Mucosa of descending colon (tissue), 3 donors: ENCODE results near the gene ZCCHC7. TPM values are rescaled to one million over a fixed set of nuclear protein-coding genes. Genes with fewer than 3 reads are reported as not detected.
"Not testable (repeated sequence)": the region's sequence is repeated elsewhere in the genome, so short reads cannot be mapped to it uniquely, and the experiment has no call there.

ENCODE experiments used
- ATAC-seq: fragments of 200-7000 bp; cut with Tn5 transposase; one replicate; pipeline ENCODE4 v1.9.1; 2020; ENCODE audit warnings: mild to moderate bottlenecking, moderate library complexity
- DNase-seq, 3 donors: peaks; one replicate each; pipeline ENCODE4 v3.0.0-alpha.2; 2020
- H3K36me3 ChIP-seq: fragments of 200-600 bp; one replicate; pipeline ENCODE4 v1.8.0; 2021; ENCODE audit warnings: low read depth, mild to moderate bottlenecking
- H3K4me1 ChIP-seq: fragments of 200-600 bp; one replicate; pipeline ENCODE4 v1.8.0; 2021; ENCODE audit warnings: low read depth, mild to moderate bottlenecking
- H3K4me3 ChIP-seq: fragments of 200-600 bp; one replicate; pipeline ENCODE4 v1.8.0; 2021; ENCODE audit warnings: mild to moderate bottlenecking
- H3K9me3 ChIP-seq: fragments of 200-600 bp; one replicate; pipeline ENCODE4 v1.8.0; 2021; ENCODE audit warnings: mild to moderate bottlenecking
- CTCF ChIP-seq: fragments of 200-600 bp; IDR thresholded peaks from one replicate; pipeline ENCODE4 v1.8.0; 2022; ENCODE audit warnings: antibody characterized with exemption, mild to moderate bottlenecking
- intact Hi-C, 2 donors: fragments of 100-400 bp; cut with DNase I in 1 of 2; cut with micrococcal nuclease in 1 of 2; formaldehyde crosslinking; loops; one replicate each; pipeline versions ENCODE4 v1.11.0 to v1.11.1; 2022; cut with DNase I, micrococcal nuclease
- total RNA-seq, 3 donors: library from RNA; stranded (reverse); fragmentation: NEBNext Ultra II Directional in 2 of 3; extraction: Animal tissue kit (Norgen Biotek cat#: 25700) in 2 of 3; gene quantifications; one replicate each; pipeline versions ENCODE4 v1.2.1 to v1.2.4, GENCODE V29; 2021 to 2023
- donor health status: DM: no; HTN: no; CAD: no; lungs with moderate emphysema.
- donor health status: DM: no; HTN: no; CAD: no.
- donor health status: DM: no; HTN: yes; CAD: no.

The ZCCHC7 gene
- total RNA-seq, 3 donors from 2014 or later: 18.3 to 25.7 (median 19.7) TPM

GRCh38 chr9:37201581-37201980, 81.2 kb downstream of the ZCCHC7 start:
- Histone ChIP-seq H3K9me3 (no peaks in the 10 kb centered on the region), H3K36me3 (no peaks in the 10 kb centered on the region), H3K4me1 (no peaks in the 10 kb centered on the region), H3K4me3 (no peak overlapping the region)
- no peak for TF ChIP-seq CTCF
- ATAC-seq (no peak), DNase-seq (no peak)
- intact Hi-C loops: no loop called here

GRCh38 chr9:37202091-37202490, 81.7 kb downstream of the ZCCHC7 start:
- Histone ChIP-seq H3K36me3 (no peaks in the 10 kb centered on the region), H3K4me1 (no peaks in the 10 kb centered on the region), H3K9me3 (no peaks in the 10 kb centered on the region), H3K4me3 (no peak overlapping the region)
- DNase-seq (no peak), ATAC-seq (no peak)
- intact Hi-C loops: no loop called here
- no peak for TF ChIP-seq CTCF

DNA sequence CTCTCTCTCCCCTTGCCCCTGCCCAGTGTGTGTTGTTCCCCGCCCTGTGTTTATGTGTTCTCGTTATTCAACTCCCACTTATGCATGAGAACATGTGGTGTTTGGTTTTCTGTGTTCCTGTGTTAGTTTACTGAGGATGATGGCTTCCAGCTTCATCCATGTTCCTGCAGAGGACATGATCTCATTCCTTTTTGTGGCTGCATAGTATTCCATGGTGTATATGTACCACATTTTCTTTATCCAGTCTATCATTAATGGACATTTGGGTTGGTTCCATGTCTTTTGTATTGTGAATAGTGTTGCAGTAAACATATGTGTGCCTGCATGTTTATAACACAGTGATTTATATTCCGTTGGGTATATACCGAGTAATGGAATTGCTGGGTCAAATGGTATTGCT, 83.1 kb downstream of the ZCCHC7 start:
- intact Hi-C loops, H3K4me3 ChIP-seq, H3K36me3 ChIP-seq, H3K4me1 ChIP-seq, ATAC-seq, H3K9me3 ChIP-seq, DNase-seq: not testable (repeated sequence)

- Histone ChIP-seq H3K36me3 (no peaks in the 10 kb centered on the region), H3K4me1 (no peaks in the 10 kb centered on the region), H3K9me3 (no peaks in the 10 kb centered on the region), H3K4me3 (no peak overlapping the region)
- ATAC-seq (no peak), DNase-seq (no peak)
- intact Hi-C loops: no loop called here
- no peak for TF ChIP-seq CTCF
These were observed 85.8 kb downstream of the ZCCHC7 start for GRCh38 chr9:37206121-37206620.

DNA sequence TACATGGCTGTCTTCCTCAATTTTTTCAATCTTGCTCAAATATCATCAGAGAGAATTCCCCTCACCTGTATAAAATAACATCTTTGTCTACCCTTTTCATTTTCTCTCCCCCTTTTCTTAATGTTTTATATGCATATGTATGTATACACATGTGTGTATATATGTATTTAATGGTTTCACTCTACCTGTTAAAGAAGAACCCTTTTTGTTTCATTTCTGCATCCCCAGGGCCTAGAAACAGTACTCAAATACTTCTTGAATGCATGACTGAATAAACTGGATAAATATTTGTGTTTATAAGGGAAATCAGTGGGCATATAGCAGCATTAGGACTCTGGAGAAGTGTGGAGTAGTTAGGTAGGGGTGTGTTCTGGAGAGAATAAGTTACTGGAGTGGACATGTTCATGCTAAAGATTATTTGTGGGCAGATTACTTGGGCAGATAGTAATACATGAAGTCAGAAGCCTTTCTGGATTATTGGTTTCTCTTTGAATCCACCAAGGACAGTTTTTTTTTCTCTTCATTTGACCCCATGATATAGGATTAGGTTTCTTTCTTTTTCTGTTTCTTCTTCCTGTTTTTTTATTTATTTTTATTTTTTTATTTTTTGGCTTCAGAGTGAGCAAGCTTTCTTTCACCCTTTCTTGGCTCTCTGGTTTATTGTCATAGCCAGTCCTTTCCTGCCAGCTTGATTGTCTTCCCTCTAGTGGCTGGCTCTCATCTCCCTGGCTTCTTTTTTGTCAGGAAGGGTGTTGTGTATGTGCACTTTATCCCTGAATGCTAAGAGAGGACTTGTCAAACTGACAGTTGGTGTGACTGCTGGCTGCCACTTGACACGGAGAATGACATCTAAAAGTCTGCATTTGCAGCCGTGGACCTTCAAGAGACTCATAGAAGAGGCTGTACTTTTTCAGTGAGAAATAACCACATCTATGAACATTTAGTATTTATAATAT, 89.3 kb downstream of the ZCCHC7 start:
- Histone ChIP-seq H3K36me3 (no peaks in the 10 kb centered on the region), H3K4me1 (no peaks in the 10 kb centered on the region), H3K4me3 (no peak overlapping the region), H3K9me3 (no peaks in the 10 kb centered on the region)
- ATAC-seq (no peak), DNase-seq (no peak)
- intact Hi-C loops: no loop called here
- no peak for TF ChIP-seq CTCF

DNA sequence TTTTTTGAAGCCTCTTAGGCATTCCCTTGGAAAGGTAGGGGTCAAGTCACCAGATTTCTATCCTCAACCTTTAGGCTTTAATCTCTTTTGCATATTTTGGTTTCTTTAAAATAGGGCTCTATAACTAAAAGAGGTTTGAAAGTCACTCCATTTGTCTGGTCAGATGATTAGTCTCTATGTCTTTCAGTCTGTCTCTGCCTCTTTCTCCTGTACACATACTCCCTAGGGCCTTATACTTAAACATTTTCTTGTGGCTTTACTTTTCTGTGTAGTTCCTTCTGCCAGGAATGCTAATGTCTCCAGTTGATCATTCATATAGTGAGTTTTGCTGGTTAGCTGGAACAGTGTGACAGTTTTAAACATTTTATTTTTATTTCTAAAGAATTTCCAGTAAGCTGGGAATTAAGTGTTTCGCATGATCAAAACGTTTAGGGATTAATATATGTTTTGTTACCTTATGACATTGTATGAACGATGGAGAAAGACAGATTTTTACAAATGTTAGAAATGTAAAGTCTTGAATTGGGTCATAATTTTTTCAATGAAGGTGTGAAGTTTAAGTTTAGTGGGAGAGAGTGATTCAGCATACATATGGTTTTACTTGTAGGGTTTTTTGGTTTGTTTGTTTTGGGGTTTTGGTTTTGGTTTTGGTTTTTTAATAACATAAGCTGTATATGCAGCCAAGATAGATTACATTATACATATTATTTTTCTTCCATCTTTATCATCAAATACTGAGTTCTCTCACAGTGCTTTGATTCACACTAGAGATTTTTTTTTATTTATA, 90.6 kb downstream of the ZCCHC7 start:
- DNase-seq (no peak), ATAC-seq (no peak)
- no peaks in the 10 kb centered on the region for H3K4me1 ChIP-seq
- no peaks in the 10 kb centered on the region for H3K9me3 ChIP-seq
- H3K36me3 ChIP-seq: no peaks in the 10 kb centered on the region
- TF ChIP-seq CTCF: no peak
- no peak overlapping the region for H3K4me3 ChIP-seq
- intact Hi-C loops: no loop called here
